HEK293 (cell line): ENCODE measurements around the gene ZNF625.
A peak's percentile ranks its signal among the peaks of the same experiment; 100 is the strongest.

ENCODE experiments used
- CTCF ChIA-PET: fragments of 350-600 bp; formaldehyde crosslinking; extraction: SDS; loops from one replicate; lab custom pipeline; 2021; ENCODE audit warnings: antibody characterized with exemption; lab: Yijun Ruan, JAX
- POLR2A ChIA-PET: fragments of 300-600 bp; formaldehyde crosslinking; extraction: SDS; loops from one replicate; lab custom pipeline; 2020; ENCODE audit warnings: antibody characterized with exemption, inconsistent platforms; lab: Yijun Ruan, JAX
- H3K27ac ChIP-seq: fragments of 200-500 bp; sonication (Bioruptor generic); 2 replicates; pipeline ENCODE4 v1.5.1; 2014; ENCODE audit warnings: low read depth, low read length, control low read depth, inconsistent platforms; ENCODE audit errors: extremely low read depth
- H3K36me3 ChIP-seq, 2 experiments: fragments of 200-500 bp in 1 of 2; sonication (Bioruptor generic) in 1 of 2; 1 replicate in 1 of 2; 2 replicates in 1 of 2; pipeline ENCODE4 v1.5.1; 2014 to 2017; ENCODE audit warnings: inconsistent platforms in 2 of 2, low read length in 2 of 2; ENCODE audit not compliant: control insufficient read depth in 2 of 2, insufficient read depth in 1 of 2
- H3K4me1 ChIP-seq: fragments of 200-500 bp; sonication (Bioruptor generic); 2 replicates; pipeline ENCODE4 v1.5.1; 2014; ENCODE audit warnings: mild to moderate bottlenecking, low read length, inconsistent platforms; ENCODE audit not compliant: control insufficient read depth, insufficient read depth
- H3K4me3 ChIP-seq: 2 replicates; pipeline ENCODE4 v1.5.1; 2011; ENCODE audit warnings: low read depth, mild to moderate bottlenecking, control low read depth, low read length, moderate library complexity
- H3K9me3 ChIP-seq: fragments of 200-500 bp; sonication (Bioruptor generic); 2 replicates; pipeline ENCODE4 v1.5.1; 2014; ENCODE audit warnings: low read depth, low read length, inconsistent platforms; ENCODE audit not compliant: control insufficient read depth, insufficient read depth
- MZF1 ChIP-seq: fragments of 450-650 bp; formaldehyde crosslinking; IDR thresholded peaks from 2 replicates; pipeline ENCODE4 v1.5.1; 2017; ENCODE audit warnings: missing biosample characterization, missing genetic modification characterization, borderline replicate concordance
- OVOL3 ChIP-seq: fragments of 450-650 bp; formaldehyde crosslinking; IDR thresholded peaks from 2 replicates; pipeline ENCODE4 v1.5.1; 2016; ENCODE audit warnings: missing biosample characterization, missing genetic modification characterization
- PRDM2 ChIP-seq: fragments of 450-650 bp; formaldehyde crosslinking; IDR thresholded peaks from 2 replicates; pipeline ENCODE4 v1.5.1; 2016; ENCODE audit warnings: missing biosample characterization, missing genetic modification characterization, borderline replicate concordance
- SP2 ChIP-seq: fragments of 450-650 bp; formaldehyde crosslinking; IDR thresholded peaks from 2 replicates; pipeline ENCODE4 v1.5.1; 2016; ENCODE audit warnings: missing biosample characterization, missing genetic modification characterization
- ZBTB11 ChIP-seq: fragments of 450-650 bp; formaldehyde crosslinking; conservative IDR thresholded peaks from 2 replicates; pipeline ENCODE4 v1.5.1; 2016; ENCODE audit warnings: low read depth, missing biosample characterization, missing genetic modification characterization
- ZBTB6 ChIP-seq: fragments of 450-650 bp; formaldehyde crosslinking; IDR thresholded peaks from 2 replicates; pipeline ENCODE4 v1.5.1; 2017; ENCODE audit warnings: missing biosample characterization, missing genetic modification characterization
- ZNF157 ChIP-seq: fragments of 450-650 bp; formaldehyde crosslinking; IDR thresholded peaks from 2 replicates; pipeline ENCODE4 v1.5.1; 2016; ENCODE audit warnings: missing biosample characterization, missing genetic modification characterization
- ZNF169 ChIP-seq: fragments of 450-650 bp; formaldehyde crosslinking; IDR thresholded peaks from 2 replicates; pipeline ENCODE4 v1.5.1; 2016; ENCODE audit warnings: missing biosample characterization, missing genetic modification characterization
- ZNF19 ChIP-seq: fragments of 450-650 bp; formaldehyde crosslinking; IDR thresholded peaks from 2 replicates; pipeline ENCODE4; 2016; ENCODE audit warnings: missing biosample characterization, missing genetic modification characterization, low read depth
- ZNF221 ChIP-seq: fragments of 450-650 bp; formaldehyde crosslinking; IDR thresholded peaks from 2 replicates; pipeline ENCODE4 v1.5.1; 2017; ENCODE audit warnings: missing biosample characterization, missing genetic modification characterization, borderline replicate concordance
- ZNF280D ChIP-seq: fragments of 450-650 bp; formaldehyde crosslinking; IDR thresholded peaks from 2 replicates; pipeline ENCODE4 v1.5.1; 2016; ENCODE audit warnings: missing biosample characterization, missing genetic modification characterization
- ZNF354C ChIP-seq: fragments of 450-650 bp; formaldehyde crosslinking; IDR thresholded peaks from 2 replicates; pipeline ENCODE4 v1.5.1; 2016; ENCODE audit warnings: missing biosample characterization, missing genetic modification characterization, low read depth, borderline replicate concordance
- ZNF394 ChIP-seq: fragments of 450-650 bp; formaldehyde crosslinking; IDR thresholded peaks from 2 replicates; pipeline ENCODE4 v1.5.1; 2016; ENCODE audit warnings: missing biosample characterization, missing genetic modification characterization, mild to moderate bottlenecking, moderate library complexity, borderline replicate concordance
- ZNF704 ChIP-seq: fragments of 450-650 bp; formaldehyde crosslinking; IDR thresholded peaks from 2 replicates; pipeline ENCODE4 v1.5.1; 2016; ENCODE audit warnings: missing biosample characterization, missing genetic modification characterization
- ZNF747 ChIP-seq: fragments of 450-650 bp; formaldehyde crosslinking; IDR thresholded peaks from 2 replicates; pipeline ENCODE4 v1.5.1; 2016; ENCODE audit warnings: missing biosample characterization, missing genetic modification characterization
- ZNF792 ChIP-seq: fragments of 450-650 bp; formaldehyde crosslinking; IDR thresholded peaks from 2 replicates; pipeline ENCODE4 v1.5.1; 2016; ENCODE audit warnings: missing biosample characterization, missing genetic modification characterization

ZNF625 gene

GRCh38 chr19:12198136-12198535, 41.6 kb upstream of the ZNF625 start:
- H3K36me3 ChIP-seq = peaks cover 0 to 9% of the 10 kb centered on the region in 2 experiments; a peak in 2 of 3 replicates
- no peaks in the 10 kb centered on the region for H3K4me1 ChIP-seq
- ChIA-PET CTCF (no interaction called here), POLR2A (no interaction called here)
- no peak overlapping the region for H3K4me3 ChIP-seq
- no peaks in the 10 kb centered on the region for H3K9me3 ChIP-seq
- H3K27ac ChIP-seq = no peak overlapping the region
- TF ChIP-seq MZF1 (no peak), ZNF280D (peak; percentile 95), ZNF19 (tag by site-specific recombination) (no peak), ZNF221 (tag by site-specific recombination) (no peak)

- ChIA-PET CTCF (no interaction called here), POLR2A (no interaction called here)
- H3K4me3 ChIP-seq = peak overlapping the region; percentile 25
- H3K27ac ChIP-seq = no peak overlapping the region
- peaks cover 0 to 28% of the 10 kb centered on the region in 2 experiments; a peak in 2 of 3 replicates for H3K36me3 ChIP-seq
- H3K9me3 ChIP-seq = no peaks in the 10 kb centered on the region
- no peaks in the 10 kb centered on the region for H3K4me1 ChIP-seq
- no peak for TF ChIP-seq ZNF394 (tag by site-specific recombination)
- TF ChIP-seq ZNF169 (tag by site-specific recombination) = no peak
- no peak for TF ChIP-seq ZNF747
- no peak for TF ChIP-seq ZNF354C (tag by site-specific recombination)
- TF ChIP-seq ZBTB11 (tag by site-specific recombination) = no peak
- no peak for TF ChIP-seq OVOL3 (tag by site-specific recombination)
- no peak for TF ChIP-seq ZNF792 (tag by site-specific recombination)
- TF ChIP-seq ZBTB6 (tag by site-specific recombination) = no peak
- no peak for TF ChIP-seq SP2
- TF ChIP-seq ZNF157 = no peak
- no peak for TF ChIP-seq PRDM2 (tag by site-specific recombination)
- TF ChIP-seq ZNF704 (tag by site-specific recombination) = no peak
Observed at GRCh38 chr19:12194827-12195731, 38.5 kb upstream of the ZNF625 start.
